Neural progenitor cell (in vitro differentiated cells): ENCODE measurements around the gene ERMAP. TPM values are rescaled to one million over a fixed set of nuclear protein-coding genes. Genes with fewer than 3 reads are reported as not detected.

Source experiments
- DNase-seq: peaks from one replicate; pipeline ENCODE4 v3.0.0-alpha.2; 2016; ENCODE audit warnings: low spot score
- H2AFZ ChIP-seq: fragments of 200-600 bp; sonication (generic); replicated peaks from 2 replicates; pipeline ENCODE4 v1.6.1; 2016; ENCODE audit warnings: antibody characterized with exemption
- H3F3A ChIP-seq: fragments of 200-600 bp; sonication (generic); 2 replicates; pipeline ENCODE4 v1.6.1; 2016; ENCODE audit warnings: antibody characterized with exemption, low read depth
- H3K27ac ChIP-seq: fragments of 200-600 bp; sonication (generic); 2 replicates; pipeline ENCODE4 v1.5.1; 2016; ENCODE audit warnings: mild to moderate bottlenecking
- H3K27me3 ChIP-seq: fragments of 200-600 bp; sonication (generic); 2 replicates; pipeline ENCODE4 v1.6.1; 2016; ENCODE audit warnings: mild to moderate bottlenecking, moderate library complexity
- H3K36me3 ChIP-seq: fragments of 200-600 bp; sonication (generic); 2 replicates; pipeline ENCODE4 v1.5.1; 2016
- H3K4me1 ChIP-seq: fragments of 200-600 bp; sonication (generic); 2 replicates; pipeline ENCODE4 v1.6.1; 2016; ENCODE audit warnings: mixed run types
- H3K4me2 ChIP-seq: fragments of 200-600 bp; sonication (generic); 2 replicates; pipeline ENCODE4 v1.6.1; 2016
- H3K4me3 ChIP-seq: fragments of 200-600 bp; sonication (generic); 2 replicates; pipeline ENCODE4 v1.5.1; 2016
- H3K79me2 ChIP-seq: fragments of 200-600 bp; sonication (generic); 2 replicates; pipeline ENCODE4 v1.6.1; 2016; ENCODE audit warnings: low read depth
- H3K9ac ChIP-seq: fragments of 200-600 bp; sonication (generic); 2 replicates; pipeline ENCODE4 v1.6.1; 2016
- H3K9me3 ChIP-seq: fragments of 200-600 bp; sonication (generic); 2 replicates; pipeline ENCODE4 v1.5.1; 2016; ENCODE audit warnings: low read depth
- H4K20me1 ChIP-seq: fragments of 200-600 bp; sonication (generic); 2 replicates; pipeline ENCODE4 v1.6.1; 2016; ENCODE audit warnings: low read depth
- H3K27ac Mint-ChIP-seq: 3 replicates; pipeline ENCODE4 v1.8.0; 2021; ENCODE audit warnings: mixed read lengths
- H3K27me3 Mint-ChIP-seq: 2 replicates; pipeline ENCODE4 v1.8.0; 2022; ENCODE audit warnings: low read depth, mild to moderate bottlenecking, inconsistent platforms, moderate library complexity, mixed read lengths; ENCODE audit not compliant: insufficient read depth
- H3K36me3 Mint-ChIP-seq: 3 replicates; pipeline ENCODE4 v1.8.0; 2021; ENCODE audit warnings: mixed read lengths
- H3K4me1 Mint-ChIP-seq: 3 replicates; pipeline ENCODE4 v1.8.0; 2021; ENCODE audit warnings: mixed read lengths
- H3K4me3 Mint-ChIP-seq: 3 replicates; pipeline ENCODE4 v1.8.0; 2021; ENCODE audit warnings: mild to moderate bottlenecking, moderate library complexity, mixed read lengths
- H3K9me3 Mint-ChIP-seq: 3 replicates; pipeline ENCODE4 v1.8.0; 2020; ENCODE audit warnings: mixed read lengths
- CTCF ChIP-seq: fragments of 200-600 bp; sonication (generic); IDR thresholded peaks from 2 replicates; pipeline ENCODE4 v1.5.1; 2017; ENCODE audit warnings: antibody characterized with exemption, mild to moderate bottlenecking
- EZH2 ChIP-seq: fragments of 200-600 bp; sonication (generic); IDR thresholded peaks from 2 replicates; pipeline ENCODE4 v1.6.1; 2017; ENCODE audit warnings: antibody characterized with exemption, mild to moderate bottlenecking, moderate library complexity
- EZH2phosphoT487 ChIP-seq: fragments of 200-600 bp; sonication (generic); IDR thresholded peaks from 2 replicates; pipeline ENCODE4 v1.6.1; 2017; ENCODE audit warnings: antibody characterized with exemption
- total RNA-seq: library from RNA; depleted of rRNA; stranded (reverse); fragments of >200 nt; gene quantifications from 2 replicates; pipeline ENCODE4 v1.2.3, GENCODE V29; 2015; ENCODE audit warnings: low replicate concordance

The ERMAP gene
- total RNA-seq, 1 donor from 2014 or later: 2.2 TPM

- peaks cover 20% of the 10 kb centered on the region for H3K4me1 Mint-ChIP-seq
- H3K36me3 ChIP-seq: no peaks in the 10 kb centered on the region
- no peak for DNase-seq
- H3K4me3 Mint-ChIP-seq: peak overlapping the region; percentile 85
- no peak overlapping the region for H3K9ac ChIP-seq
- peaks cover 2% of the 10 kb centered on the region for H3K27me3 Mint-ChIP-seq
- H3K79me2 ChIP-seq: peaks cover 9% of the 10 kb centered on the region
- TF ChIP-seq EZH2 (no peak), CTCF (no peak), EZH2phosphoT487 (no peak)
- H3K27me3 ChIP-seq: no peaks in the 10 kb centered on the region
- no peak overlapping the region for H3K27ac ChIP-seq
- peaks cover 6% of the 10 kb centered on the region for H3K36me3 Mint-ChIP-seq
- H3K4me1 ChIP-seq: peaks cover 26% of the 10 kb centered on the region
- peak overlapping the region; percentile 79 for H3K4me2 ChIP-seq
- H3K9me3 ChIP-seq: no peaks in the 10 kb centered on the region
- peaks cover 30% of the 10 kb centered on the region for H3F3A ChIP-seq
- no peak overlapping the region for H3K27ac Mint-ChIP-seq
- no peaks in the 10 kb centered on the region for H3K9me3 Mint-ChIP-seq
- peak overlapping the region; percentile 70 for H3K4me3 ChIP-seq
- peak overlapping the region; percentile 81 for H2AFZ ChIP-seq
- H4K20me1 ChIP-seq: no peaks in the 10 kb centered on the region
Observed at GRCh38 chr1:42817440-42817767, 482 bp downstream of the ERMAP start.

- Mint-ChIP-seq H3K36me3 (peaks cover 5% of the 10 kb centered on the region), H3K4me3 (peak overlapping the region; percentile 55), H3K9me3 (no peaks in the 10 kb centered on the region), H3K27me3 (peaks cover 2% of the 10 kb centered on the region), H3K4me1 (peaks cover 25% of the 10 kb centered on the region), H3K27ac (no peak overlapping the region)
- Histone ChIP-seq H3K27ac (no peak overlapping the region), H2AFZ (no peak overlapping the region), H3K4me1 (peaks cover 26% of the 10 kb centered on the region), H3F3A (peaks cover 34% of the 10 kb centered on the region), H3K36me3 (no peaks in the 10 kb centered on the region), H3K9ac (no peak overlapping the region), H4K20me1 (no peaks in the 10 kb centered on the region), H3K4me2 (peak overlapping the region; percentile 79), H3K27me3 (no peaks in the 10 kb centered on the region), H3K79me2 (peaks cover 9% of the 10 kb centered on the region), H3K4me3 (no peak overlapping the region), H3K9me3 (no peaks in the 10 kb centered on the region)
- TF ChIP-seq EZH2 (no peak), CTCF (no peak), EZH2phosphoT487 (no peak)
- no peak for DNase-seq
Observed at GRCh38 chr1:42817976-42818375, 1.1 kb downstream of the ERMAP start.

GRCh38 chr1:42820813-42821212, 3.9 kb downstream of the ERMAP start:
- Mint-ChIP-seq H3K36me3 (no peaks in the 10 kb centered on the region), H3K27ac (no peak overlapping the region), H3K4me3 (no peak overlapping the region), H3K9me3 (no peaks in the 10 kb centered on the region), H3K27me3 (no peaks in the 10 kb centered on the region), H3K4me1 (peaks cover 35% of the 10 kb centered on the region)
- H3K9me3 ChIP-seq: no peaks in the 10 kb centered on the region
- H3F3A ChIP-seq: peaks cover 28% of the 10 kb centered on the region
- H3K36me3 ChIP-seq: no peaks in the 10 kb centered on the region
- H3K27ac ChIP-seq: no peak overlapping the region
- peaks cover 2% of the 10 kb centered on the region for H3K79me2 ChIP-seq
- no peak overlapping the region for H3K9ac ChIP-seq
- H3K4me1 ChIP-seq: peaks cover 20% of the 10 kb centered on the region
- no peaks in the 10 kb centered on the region for H4K20me1 ChIP-seq
- H3K4me3 ChIP-seq: no peak overlapping the region
- no peak for DNase-seq
- TF ChIP-seq CTCF (no peak), EZH2phosphoT487 (no peak), EZH2 (no peak)
- H3K4me2 ChIP-seq: no peak overlapping the region
- no peaks in the 10 kb centered on the region for H3K27me3 ChIP-seq
- H2AFZ ChIP-seq: peak overlapping the region; percentile 27

GRCh38 chr1:42821690-42822089, 4.8 kb downstream of the ERMAP start:
- Mint-ChIP-seq H3K27ac (no peak overlapping the region), H3K27me3 (no peaks in the 10 kb centered on the region), H3K4me1 (peaks cover 30% of the 10 kb centered on the region), H3K36me3 (no peaks in the 10 kb centered on the region), H3K9me3 (no peaks in the 10 kb centered on the region), H3K4me3 (no peak overlapping the region)
- Histone ChIP-seq H3K4me3 (no peak overlapping the region), H3K4me2 (no peak overlapping the region), H3K27me3 (no peaks in the 10 kb centered on the region), H4K20me1 (no peaks in the 10 kb centered on the region), H2AFZ (no peak overlapping the region), H3K4me1 (peaks cover 16% of the 10 kb centered on the region), H3K9ac (no peak overlapping the region), H3K36me3 (no peaks in the 10 kb centered on the region), H3F3A (peaks cover 20% of the 10 kb centered on the region), H3K27ac (no peak overlapping the region), H3K79me2 (no peaks in the 10 kb centered on the region), H3K9me3 (no peaks in the 10 kb centered on the region)
- TF ChIP-seq EZH2phosphoT487: no peak
- no peak for TF ChIP-seq CTCF
- TF ChIP-seq EZH2: no peak
- DNase-seq: no peak
